ENCODE data around the gene MSANTD3.
"Not testable (repeated sequence)": the region's sequence is repeated elsewhere in the genome, so short reads cannot be mapped to it uniquely, and the experiment has no call there.

MSANTD3 gene

GRCh38 chr9:100430286-100430940, 3.5 kb downstream of the MSANTD3 start:
- DNase-seq, result peak; percentile 70

GRCh38 chr9:100431886-100432285, 4.9 kb downstream of the MSANTD3 start:
- DNase-seq, result no peak

- no peak for DNase-seq
Observed at GRCh38 chr9:100432736-100433135, 5.8 kb downstream of the MSANTD3 start.

- no peak for DNase-seq
Observed at GRCh38 chr9:100436571-100436970, 9.6 kb downstream of the MSANTD3 start.

DNA sequence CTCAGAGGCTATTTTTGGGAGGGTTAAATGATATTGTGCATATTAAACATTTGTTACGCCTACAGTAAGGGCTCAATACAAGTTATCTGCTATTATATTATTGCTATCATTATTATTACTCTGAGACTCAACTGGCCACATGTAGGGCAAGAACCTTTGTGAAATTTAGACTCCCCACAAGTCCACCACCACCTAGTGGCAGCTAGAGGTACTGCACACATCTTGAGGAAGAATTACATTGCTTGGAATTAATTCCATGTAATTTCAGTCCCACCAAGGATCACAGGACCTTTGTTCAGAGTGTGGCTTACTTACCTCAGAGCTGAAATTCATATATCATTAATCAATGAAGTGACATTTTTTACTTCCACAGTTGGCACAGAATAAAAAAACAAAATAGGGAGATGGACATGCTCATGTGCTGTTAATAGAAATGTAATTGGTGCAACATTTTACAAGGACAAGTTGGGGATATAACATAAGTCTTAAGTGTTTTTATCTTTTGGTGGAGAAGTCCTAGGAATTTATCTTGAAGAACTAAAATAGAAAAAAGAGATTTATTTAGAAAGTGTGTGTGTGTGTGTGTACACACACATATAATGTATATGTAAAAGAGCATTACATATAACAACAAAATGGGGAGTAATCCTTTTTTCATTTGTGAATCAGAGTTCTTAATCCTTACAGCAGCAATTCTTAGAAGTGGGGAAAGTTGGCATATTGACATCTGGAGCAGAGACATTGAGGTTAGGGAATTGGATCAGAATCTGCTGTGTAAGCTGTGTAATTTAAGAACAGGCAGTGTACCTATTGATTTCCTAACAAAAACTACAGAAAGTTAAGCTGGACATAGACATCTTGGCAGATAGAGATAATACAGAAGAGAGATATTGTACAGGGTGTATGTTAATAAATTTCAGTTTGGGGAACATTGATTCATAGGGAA, 11.2 kb downstream of the MSANTD3 start:
- peak; percentile 74 for DNase-seq

DNA sequence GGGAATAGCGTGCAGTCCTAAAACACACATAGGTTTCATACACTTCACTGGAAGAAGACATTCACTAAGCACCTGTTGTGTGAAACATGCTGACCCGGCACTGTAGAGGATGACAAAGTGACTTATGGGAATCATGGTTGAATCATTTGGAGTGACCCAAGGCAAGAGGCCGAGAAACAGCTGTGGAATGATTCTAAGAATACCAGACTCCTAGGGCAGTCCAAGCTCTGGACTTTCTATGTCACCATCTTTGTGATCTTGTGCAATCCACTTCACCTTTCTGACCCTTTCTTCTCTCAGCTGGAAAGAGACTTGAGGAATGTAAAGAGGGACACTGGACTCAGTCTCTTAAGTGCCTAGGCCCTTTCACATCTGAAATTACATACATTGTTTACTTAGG, 13.1 kb downstream of the MSANTD3 start:
- DNase-seq, result no peak

GRCh38 chr9:100440487-100440886, 13.5 kb downstream of the MSANTD3 start:
- not testable (repeated sequence) for DNase-seq

DNA sequence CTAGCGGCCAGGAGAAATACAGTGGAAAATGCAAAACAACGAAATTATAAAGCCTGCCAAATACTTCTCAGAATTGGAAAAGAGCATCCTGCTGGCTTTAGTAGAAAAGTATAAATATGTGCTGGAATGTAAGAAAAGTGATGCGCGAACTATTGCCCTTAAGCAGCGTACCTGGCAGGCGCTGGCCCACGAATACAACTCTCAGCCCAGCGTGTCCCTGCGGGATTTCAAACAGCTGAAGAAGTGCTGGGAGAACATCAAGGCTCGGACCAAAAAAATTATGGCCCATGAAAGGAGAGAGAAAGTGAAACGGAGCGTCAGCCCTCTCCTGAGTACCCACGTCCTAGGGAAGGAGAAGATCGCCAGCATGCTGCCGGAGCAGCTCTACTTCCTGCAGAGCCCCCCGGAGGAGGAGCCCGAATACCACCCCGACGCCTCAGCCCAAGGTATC, 15.0 kb downstream of the MSANTD3 start:
- no peak for DNase-seq

GRCh38 chr9:100443781-100444768, 17.1 kb downstream of the MSANTD3 start:
- DNase-seq, result no peak

GRCh38 chr9:100445161-100445902, 18.4 kb downstream of the MSANTD3 start:
- no peak for DNase-seq

DNA sequence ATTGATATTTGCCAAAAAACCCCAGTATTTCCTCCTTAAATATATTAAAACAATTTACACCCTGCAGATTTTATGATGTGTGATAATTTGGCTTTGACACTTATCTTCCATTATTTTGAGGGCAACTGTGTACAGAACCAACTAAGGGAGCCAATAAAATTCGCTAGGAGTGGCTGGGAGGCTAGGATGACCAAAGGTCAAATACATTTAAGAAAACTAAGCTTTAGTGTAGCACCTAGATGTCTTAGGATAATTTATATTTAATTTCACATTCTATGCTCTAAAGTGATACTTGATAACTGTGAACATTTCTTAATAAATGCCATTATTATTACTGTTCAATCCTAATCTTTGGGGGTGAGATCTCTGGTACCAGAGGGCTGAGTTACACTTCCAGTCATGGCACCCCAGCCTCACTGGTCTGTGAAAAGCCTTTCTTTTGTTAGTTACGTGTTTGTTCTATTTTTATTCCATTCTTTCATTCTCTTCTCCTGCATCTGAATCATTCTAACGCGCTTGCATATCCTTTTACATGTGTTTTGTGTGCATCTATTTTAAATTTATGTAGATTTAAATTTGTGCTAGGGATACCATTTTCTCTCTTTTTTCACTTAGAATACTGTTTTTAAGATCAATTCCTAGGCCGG, 19.1 kb downstream of the MSANTD3 start:
- DNase-seq, result no peak

GRCh38 chr9:100447041-100447440, 20.1 kb downstream of the MSANTD3 start:
- no peak for DNase-seq

DNA sequence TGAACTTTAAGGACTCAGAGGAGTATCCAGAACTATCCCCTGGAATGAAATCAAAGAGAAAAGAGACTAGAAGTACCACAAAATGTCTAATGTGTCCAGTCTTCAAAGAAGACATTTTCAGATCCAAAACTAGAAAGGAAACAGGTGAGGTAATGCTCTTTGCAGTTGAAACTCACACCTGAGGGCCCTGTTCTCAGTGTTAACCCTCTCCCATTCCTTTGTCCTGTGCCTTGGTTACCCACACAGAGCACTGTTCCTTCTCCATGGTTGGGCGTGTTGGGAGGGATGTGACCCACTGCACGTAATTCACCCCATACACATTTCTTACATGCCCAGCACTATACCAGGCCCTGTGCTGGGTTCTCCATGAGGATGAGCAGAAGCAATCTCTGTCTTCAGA, 21.3 kb downstream of the MSANTD3 start:
- DNase-seq, result no peak

DNA sequence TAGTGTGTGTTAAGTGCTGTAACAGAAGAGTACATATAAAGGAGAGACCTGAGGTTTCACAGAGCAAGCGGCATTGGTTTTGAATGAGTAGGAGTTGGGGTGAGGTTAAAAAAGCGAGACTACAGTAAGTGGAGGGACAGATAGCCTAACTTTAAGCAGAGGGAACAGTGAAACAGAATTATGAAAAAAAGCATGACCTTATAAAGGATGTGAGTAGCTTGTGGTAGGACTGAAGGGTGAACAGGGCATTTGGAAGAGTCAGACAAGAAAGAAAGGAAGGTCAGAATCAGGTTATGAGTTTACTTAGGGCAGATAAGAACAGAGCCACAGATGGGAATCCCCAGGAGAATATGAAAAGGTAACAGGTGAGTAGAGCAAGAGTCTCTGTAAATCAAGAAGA, 22.5 kb downstream of the MSANTD3 start:
- DNase-seq, result no peak

DNA sequence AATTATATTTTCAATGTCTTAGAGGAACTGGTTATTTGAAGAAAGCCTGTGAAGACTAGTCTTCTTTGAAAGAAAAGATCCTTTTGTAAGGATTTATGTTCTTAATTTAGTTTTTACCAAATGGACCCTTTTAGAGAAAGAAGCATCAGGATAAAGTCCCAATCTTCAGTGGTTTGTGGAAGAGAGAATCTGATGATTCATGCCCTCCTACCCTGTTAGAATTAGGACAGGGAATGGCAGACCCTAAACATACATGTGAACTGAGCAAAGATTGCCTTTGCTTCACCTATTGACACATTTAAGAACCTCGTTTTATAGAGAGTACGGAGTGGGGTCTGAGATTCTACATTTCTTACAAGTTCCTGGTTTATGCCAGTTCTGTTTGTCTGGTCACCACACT, 26.0 kb downstream of the MSANTD3 start:
- no peak for DNase-seq

GRCh38 chr9:100455470-100455869, 28.5 kb downstream of the MSANTD3 start:
- peak; percentile 52 for DNase-seq

GRCh38 chr9:100457517-100457916, 30.6 kb downstream of the MSANTD3 start:
- no peak for DNase-seq

DNA sequence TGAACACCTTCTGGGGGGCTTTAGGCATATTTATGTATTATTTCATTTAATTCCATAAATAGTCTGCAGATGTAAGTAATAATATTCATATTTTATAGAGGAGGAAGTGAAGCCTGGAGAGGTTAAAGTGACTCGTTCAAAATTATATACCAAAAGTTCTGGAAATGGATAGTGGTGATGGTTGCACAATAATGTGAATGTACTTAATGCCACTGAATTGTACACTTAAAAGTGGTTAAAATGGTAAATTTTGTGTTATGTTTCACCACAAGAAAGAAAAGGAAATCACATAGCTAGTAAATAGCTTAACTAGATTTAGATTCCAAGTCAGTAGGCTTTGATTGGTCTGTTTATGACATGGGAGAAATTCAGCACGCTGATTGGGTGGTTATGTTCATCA, 33.0 kb downstream of the MSANTD3 start:
- DNase-seq, result no peak

- DNase-seq, result no peak
Observed at GRCh38 chr9:100465274-100465673, 38.3 kb downstream of the MSANTD3 start.

DNA sequence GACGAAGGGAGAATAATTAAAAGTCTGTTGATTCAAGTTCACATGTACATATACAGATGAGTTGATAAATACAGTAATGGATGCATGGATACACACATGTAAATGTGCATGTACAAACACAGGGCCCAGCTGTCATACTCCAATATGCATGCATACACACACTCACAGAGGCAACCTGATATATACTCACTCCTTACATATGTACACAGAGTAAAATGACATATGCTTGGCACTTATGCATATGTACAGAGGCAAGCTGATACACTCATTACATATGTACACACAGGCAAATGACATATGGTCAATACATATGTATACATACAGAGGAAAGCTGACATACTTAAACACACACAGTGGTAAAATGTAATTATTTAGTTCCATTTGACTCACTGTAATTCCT, 38.8 kb downstream of the MSANTD3 start:
- no peak for DNase-seq

GRCh38 chr9:100466171-100466828, 39.4 kb downstream of the MSANTD3 start:
- no peak for DNase-seq

All from fibroblast of skin of right biceps (primary cell).